Measurements from ENCODE around the gene FERMT3.

DNA sequence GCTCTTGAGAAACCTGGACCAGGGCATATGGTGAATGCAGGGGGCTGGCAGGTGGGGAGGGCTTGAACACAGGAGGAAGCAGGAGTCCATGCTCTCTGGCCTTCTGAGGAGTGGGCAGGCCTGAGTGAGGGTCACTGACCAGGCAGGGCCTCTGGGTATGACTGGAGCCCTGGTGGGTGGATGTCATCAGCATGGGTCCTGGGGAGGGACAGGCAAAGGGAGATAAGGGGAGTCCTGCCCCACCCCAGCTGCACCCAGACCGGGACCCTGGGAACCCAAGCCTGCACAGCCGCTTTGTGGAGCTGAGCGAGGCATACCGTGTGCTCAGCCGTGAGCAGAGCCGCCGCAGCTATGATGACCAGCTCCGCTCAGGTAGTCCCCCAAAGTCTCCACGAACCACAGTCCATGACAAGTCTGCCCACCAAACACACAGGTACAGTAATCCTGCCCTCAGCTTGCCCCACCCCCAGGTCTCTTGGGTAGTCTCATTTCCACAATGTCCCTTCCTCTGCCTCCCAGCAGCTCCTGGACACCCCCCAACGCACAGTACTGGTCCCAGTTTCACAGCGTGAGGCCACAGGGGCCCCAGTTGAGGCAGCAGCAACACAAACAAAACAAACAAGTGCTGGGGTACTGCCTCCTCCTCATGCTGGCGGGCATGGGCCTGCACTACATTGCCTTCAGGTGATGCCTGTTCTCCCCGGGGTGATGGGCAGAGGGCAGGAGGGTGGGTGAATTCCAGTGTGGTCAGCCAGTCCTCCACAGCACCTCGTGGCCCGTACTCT lies 25.9 kb downstream of the FERMT3 start:
- TF ChIP-seq POLR2AphosphoS5 (IDR thresholded peaks at IDR 0.05; ENCODE audit: borderline replicate concordance, low read depth, low read length) (no peak), EZH2 (IDR thresholded peaks at IDR 0.05) (no peak)
